HG03280 (cell line): ENCODE measurements around the gene WDR20.
"Not testable (repeated sequence)": the region's sequence is repeated elsewhere in the genome, so short reads cannot be mapped to it uniquely, and the experiment has no call there.

Experiments used
- ATAC-seq: cut with Tn5 transposase; IDR thresholded peaks from one replicate; pipeline ENCODE4 v1.9.1; 2021; ENCODE audit warnings: mild to moderate bottlenecking, moderate library complexity; ENCODE audit not compliant: unreplicated experiment

The WDR20 gene, protein sequence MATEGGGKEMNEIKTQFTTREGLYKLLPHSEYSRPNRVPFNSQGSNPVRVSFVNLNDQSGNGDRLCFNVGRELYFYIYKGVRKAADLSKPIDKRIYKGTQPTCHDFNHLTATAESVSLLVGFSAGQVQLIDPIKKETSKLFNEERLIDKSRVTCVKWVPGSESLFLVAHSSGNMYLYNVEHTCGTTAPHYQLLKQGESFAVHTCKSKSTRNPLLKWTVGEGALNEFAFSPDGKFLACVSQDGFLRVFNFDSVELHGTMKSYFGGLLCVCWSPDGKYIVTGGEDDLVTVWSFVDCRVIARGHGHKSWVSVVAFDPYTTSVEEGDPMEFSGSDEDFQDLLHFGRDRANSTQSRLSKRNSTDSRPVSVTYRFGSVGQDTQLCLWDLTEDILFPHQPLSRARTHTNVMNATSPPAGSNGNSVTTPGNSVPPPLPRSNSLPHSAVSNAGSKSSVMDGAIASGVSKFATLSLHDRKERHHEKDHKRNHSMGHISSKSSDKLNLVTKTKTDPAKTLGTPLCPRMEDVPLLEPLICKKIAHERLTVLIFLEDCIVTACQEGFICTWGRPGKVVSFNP

DNA sequence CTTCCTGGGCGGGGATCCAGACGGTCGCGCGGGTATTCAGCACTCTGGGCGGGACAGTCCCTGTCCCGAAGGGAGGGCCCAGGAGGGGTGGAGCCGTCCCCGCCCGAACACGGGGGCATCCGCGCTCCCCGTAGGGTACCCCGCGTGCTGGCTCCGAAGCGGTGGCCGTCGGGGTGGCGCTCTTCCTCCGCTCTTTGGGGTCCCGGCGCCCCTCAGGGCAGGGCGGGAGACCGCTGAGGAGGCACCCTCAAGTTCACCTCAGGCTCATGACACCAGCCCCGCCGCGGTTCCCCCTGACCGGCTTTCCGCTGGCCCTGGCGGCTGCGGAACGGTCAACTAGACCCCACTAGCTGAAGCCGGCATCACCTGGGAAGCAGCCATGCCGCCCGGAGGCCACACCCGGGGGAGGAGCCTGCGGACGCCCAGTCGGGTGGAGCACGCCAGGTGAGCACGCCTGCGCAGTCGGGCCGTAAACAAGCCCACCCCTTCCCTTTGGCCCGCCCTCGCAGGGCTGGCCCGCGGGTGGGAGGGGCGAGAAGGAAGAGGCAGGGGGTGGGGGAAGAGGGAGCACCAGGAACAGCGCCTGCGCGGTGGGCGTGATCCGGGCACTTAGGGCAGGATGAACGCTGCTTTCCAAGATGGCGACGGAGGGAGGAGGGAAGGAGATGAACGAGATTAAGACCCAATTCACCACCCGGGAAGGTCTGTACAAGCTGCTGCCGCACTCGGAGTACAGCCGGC lies at the start of gene WDR20:
Gene WDR20, plus strand, starts transcription at position 612 of the 741 bp plus-strand sequence. Its CDS starts 27 bp downstream, at position 639.
- ATAC-seq, result peak; percentile 91

DNA sequence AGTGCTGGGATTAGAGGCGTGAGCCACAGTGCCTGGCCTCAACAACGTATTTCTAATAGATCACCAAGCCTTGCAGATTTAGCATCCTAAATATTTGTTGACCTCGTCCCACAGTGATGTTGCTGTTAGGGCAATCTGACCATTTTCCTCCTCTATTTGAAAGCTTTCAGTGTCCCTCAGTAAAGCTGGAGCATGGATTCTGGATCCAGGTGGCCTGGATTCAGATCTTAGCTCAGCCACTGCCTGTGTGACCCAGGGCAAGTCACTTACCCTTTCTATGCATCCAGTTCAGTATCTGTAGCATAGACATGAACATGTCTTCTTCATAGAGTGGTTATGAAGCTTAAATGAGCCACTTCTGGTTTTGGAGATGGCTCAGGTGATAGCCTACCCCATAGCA lies 49.0 kb upstream of the WDR20 start:
- no peak for ATAC-seq

DNA sequence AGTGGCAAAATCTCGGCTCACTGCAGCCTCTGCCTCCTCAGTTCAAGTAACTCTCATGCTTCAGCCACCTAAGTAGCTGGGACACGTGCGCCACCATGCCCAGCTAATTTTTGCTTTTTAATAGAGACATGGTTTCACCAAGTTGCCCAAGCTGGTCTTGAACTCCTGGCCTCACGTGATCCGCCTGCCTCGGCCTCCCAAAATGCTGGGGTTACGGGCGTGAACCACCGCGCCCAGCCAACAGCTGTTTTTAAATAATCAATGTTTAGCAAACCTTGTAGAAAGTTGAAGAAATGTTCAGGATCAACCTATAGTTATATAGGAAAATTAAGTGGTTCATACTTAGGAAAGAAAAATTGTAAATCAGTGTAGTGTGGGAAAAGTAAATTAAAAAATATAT lies 46.9 kb upstream of the WDR20 start:
- ATAC-seq, result no peak

DNA sequence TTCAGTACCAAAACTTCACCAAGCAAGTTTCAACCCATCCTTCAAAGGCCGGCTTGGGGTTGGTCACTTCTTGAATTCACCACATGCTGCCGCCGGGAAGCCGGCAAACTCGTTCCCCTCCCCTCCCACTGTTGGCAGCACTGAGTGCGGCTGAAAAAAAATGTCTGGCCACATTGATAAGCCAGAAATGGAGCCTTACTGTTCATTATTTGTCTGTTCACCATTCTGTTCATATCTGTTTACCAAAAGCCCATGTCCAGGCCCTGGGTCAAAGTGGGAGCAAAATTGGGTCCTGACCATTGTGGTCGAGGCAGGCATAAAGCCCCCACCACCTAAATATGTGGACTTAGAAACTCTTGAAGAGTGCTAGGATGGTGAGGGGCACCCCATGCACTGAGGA lies 45.6 kb upstream of the WDR20 start:
- no peak for ATAC-seq

DNA sequence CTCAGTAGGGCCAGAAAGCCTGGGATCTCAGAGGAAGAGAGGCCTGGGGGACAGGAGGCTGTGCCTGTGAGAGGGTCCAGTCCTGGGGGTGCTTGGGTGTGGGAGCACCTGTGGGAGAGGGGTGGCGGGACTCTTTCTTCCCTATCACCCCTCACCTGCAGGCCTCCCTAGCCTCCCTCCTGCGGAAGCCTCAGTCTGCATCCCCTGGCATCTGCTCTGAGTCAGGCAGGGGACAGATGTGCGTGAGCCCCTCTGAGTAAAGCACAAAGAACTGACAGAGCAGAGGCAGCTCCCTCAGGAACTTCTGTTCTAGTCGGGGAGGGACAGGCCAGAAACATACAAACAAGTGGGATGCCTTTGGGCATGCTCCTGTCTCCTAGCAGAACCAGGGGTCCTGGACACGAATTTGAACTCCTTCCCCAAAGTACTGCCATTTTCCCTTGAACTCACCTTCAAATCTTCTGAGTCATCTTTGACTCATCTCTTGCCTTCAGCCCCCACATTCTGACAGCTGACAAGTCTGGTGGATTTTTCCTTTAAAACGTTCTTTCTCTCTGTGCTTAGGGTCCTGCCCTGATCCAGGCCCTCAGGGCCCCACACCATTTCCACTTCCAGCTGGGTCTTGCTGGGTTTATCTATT lies 44.3 kb upstream of the WDR20 start:
- ATAC-seq, result no peak

DNA sequence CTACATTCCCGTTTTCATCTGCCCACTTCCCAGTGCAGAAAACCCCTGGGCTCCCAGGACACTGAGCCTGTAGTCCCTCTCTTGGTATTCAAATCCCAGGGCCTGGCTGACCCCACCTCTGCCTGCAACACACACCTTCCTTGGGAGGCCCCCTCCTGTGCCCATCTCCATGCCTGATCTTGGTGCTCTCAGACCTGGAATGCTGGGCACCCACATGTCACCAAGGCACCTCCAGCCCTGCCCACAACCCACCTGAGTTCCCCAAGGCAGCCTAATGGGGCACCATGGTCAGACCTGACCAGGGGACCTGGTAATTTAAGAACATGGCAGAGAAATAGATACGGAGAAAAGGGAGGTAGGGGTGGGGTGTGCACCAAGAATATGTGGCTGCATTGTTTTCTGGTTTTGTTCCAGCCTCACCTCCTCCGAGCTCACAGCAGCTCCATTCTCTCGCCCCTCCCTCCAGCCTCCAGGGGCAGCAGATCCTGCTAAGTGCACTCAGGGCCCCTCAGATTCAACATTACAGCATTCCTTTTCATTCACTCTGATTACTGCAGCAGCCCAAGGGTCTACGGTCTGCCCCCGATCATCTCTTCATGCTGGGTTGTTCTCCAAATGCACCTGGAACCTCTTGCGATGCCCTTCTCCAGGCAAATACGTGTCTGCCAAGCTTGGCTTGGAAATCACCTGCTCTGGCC lies 43.7 kb upstream of the WDR20 start:
- ATAC-seq, result no peak

DNA sequence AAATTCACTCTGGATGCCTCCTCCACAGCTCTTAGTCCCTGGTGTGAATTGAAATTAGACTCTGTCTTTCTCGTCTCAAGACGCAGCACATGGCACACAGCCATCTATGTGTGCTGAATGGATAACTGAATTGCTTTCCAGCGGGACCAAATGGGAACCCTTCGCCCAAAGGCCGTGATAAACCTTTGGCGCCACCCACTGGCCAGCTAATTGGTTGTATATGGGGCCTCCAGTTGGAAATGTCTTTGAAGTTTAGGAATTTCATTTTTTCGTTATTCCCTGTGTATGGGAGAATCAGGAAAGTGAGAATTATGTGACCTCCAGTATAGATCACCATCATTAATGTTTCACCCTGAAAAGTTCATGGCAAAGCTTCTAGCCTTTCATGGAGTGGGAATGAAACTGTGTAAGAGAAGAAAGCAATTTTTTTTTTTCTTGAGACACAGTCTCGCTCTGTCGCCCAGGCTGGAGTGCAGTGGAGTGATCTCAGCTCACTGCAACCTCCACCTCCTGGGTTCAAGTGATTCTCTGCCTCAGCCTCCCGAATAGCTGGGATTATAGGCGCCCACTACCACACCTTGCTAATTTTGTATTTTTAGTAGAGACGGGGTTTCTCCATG lies 43.0 kb upstream of the WDR20 start:
- no peak for ATAC-seq

DNA sequence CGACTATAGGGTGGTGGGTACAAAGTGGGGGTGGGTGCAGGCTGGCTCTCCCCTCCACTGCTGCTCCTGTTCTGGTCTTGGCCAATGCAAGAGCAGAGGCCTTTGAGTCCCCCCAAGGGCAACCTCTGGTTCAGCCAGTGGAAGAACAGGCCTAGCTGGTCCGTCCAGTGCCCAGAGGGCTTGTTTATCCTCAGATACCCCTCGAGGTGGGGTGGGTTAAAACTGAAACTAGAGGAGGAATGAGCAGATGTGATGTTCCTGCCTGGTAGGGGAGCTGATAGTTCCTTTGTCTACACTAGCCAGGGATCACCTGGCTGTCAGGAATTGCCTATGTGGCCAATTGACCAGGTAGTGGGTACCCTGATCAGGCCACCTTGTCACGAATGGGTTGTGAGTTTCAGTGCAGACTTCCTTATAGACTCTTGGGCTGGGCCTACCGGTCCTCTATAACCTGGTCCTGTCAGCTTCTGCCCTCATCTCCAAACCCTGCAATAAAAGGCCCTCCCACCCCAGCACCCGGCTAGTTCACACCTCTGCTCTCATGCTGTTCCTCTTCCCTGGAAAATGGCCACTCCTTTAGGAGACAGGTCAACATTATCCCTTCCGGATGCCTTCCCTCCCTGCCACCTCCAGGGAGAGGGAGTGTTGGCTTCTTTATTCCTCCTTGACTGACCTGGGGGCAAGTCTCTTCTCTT lies 42.1 kb upstream of the WDR20 start:
- ATAC-seq, result no peak

DNA sequence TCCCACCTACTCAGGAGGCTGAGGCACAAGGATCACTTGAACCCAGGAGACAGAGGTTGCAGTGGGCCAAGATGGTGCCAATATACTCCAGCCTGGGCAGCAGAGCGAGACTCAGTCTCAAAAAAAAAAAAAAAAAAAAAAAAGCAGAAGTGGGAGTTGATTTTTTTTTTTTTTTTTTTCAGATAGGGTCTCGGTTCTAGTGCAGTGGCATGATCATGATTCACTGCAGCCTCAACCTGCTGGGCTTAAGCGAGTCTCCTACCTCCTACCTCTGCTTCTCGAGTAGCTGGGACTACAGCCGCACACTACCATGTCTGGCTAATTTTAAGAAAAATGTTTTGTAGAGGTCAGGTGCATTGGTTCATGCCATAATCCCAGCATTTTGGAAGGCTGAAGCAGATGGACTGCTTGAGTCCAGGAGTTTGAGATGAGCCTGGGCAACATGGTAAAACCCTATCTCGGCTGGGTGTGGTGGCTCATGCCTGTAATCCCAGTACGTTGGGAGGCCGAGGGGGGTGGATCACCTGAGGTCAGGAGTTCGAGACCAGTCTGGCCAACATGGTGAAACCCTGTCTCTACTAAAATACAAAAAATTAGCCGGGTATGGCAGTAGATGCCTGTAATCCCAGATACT lies 36.5 kb upstream of the WDR20 start:
- no peak for ATAC-seq

DNA sequence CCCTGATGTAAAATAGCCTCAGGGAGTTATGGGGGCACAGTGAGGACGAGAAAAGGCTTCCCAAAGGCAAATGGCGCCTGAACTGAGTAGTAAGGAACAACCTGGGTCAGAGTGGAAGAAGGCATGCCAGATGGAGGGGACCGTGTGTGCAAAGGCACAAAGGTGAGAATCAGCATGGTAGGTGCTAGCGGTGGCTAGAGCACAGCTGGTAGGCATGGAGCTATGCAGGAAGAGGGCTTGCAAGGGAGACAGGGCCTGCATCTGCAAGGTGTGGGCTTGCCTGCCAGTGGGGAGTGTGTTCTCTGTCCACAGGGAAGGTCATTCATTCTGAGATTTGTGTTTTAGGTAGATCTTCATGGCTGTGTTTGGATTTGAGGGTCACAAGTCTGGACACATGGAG lies 34.3 kb upstream of the WDR20 start:
- no peak for ATAC-seq

DNA sequence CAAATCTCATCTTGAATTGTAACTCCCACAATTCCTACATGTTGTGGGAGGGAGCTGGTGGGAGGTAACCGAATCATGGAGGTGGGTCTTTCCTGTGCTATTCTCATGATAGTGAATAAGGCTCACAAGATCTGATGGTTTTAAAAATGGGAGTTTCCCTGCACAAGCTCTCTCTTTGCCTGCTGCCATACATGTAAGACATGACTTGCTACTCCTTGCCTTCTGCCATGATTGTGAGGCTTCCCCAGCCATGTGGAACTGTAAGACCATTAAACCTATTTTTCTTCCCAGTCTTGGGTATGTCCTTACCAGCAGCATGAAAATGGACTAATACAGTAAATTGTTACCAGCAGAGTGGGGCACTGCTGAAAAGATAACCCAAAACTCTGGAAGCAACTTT lies 30.4 kb upstream of the WDR20 start:
- ATAC-seq, result not testable (repeated sequence)

DNA sequence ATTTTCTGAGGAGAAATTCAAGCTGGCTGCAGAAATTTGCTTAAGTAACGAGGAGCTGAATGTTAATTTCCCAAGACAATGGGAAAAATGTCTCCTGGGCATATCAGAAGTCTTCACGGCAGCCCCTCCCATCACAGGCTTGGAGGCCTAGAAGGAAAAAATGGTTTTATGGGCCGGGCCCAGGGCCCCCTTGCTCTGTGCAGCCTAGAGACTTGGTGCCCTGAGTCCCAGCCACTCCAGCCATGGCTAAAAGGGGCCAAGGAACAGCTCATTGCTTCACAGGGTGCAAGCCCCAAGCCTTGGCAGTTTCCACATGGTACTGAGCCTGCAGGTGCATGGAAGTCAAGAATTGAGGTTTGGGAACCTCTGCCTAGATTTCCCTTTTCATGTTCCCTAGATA lies 28.6 kb upstream of the WDR20 start:
- no peak for ATAC-seq

DNA sequence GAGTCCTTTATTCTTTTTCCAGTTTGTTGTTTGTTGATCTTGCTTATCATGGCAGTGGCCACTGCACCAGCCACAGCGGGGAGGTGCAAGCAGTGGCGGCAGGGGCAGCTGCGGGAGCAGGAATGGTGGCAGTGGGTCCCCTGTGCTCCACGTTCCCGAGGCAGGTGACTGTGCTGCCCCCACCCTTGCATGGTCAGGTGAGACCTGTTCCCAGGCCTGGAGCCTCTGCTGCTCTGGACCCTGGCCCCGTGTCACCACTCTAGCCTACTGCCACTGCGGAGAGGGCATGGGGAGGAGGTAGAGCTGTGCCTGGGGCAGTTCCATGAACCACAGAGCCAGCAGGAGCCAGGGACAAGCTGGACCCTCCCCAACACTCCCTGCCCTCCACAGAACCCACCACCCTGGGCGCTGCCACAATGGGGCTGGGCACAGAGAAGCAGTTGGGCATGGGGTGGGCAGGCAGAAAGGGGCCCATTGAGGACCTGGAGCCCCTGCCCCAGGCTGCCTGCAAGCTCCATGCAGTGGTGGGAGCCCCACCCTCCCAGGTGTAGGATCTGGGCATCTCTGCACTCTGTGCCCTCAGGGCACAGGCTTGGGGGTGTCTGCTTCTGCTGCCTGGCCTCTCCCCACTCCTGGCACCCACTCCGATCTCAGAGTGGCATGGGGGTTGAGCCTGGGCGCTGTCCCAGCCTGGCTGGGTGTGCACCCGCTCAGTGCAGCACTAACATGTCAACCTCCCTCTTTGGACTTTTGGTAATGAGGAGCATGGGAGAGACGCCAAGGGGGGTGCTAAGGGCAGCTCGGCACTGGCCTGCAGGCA lies 23.1 kb upstream of the WDR20 start:
- no peak for ATAC-seq

DNA sequence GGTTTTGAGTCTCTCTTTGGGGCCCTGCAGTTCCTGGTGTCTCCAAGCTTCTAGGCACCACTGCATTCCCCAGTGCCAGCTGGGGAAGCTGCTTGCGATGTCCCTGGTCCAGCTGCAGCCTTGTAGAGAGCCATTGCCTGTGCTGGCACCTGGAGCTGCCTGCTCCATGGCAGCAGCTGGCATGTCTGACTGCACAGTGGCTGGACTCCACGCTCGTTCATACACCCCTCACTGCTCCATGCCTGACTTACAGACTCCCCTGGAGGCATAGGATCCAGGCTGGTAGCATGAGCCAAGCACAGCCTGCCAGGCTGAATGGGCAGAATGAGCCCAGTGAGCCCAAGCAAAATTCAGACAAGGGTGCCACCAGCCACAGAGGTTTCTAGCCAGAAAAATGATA lies 21.8 kb upstream of the WDR20 start:
- ATAC-seq, result no peak

DNA sequence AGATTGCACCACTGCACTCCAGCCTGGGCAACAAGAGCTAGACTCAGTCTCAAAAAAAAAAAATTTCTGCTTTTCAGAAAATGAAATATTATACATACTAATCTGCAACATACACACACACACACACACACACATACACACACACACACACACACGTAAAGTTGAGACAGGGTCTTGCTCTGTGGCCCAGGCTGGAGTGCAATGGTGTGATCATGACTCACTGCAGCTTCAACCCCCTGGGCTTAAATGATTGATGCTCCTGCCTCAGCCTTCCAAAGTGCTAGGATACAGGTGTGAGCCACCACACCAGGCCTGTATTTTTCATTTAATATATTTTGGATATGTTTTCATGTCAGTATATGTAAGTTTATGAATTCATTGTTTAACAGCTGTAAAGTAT lies 18.8 kb upstream of the WDR20 start:
- no peak for ATAC-seq

DNA sequence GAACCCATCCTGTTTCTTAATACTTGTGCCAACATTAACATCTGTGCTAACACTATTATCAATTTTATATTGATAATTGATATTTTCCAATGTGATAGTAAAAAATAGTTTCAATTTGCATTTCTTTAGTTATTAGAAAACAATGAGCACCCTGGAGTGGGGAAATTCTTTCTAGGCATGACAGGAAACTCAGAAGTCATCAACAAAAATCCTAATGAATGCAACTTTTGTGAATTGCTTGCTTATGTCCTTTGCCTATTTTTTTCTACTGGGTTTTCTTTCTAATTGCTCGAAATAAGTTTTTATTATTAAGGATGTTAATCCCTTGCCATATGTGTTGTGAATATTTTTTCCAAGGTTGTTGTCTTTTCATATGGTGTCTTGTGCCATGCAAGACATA lies 18.1 kb upstream of the WDR20 start:
- ATAC-seq, result no peak

DNA sequence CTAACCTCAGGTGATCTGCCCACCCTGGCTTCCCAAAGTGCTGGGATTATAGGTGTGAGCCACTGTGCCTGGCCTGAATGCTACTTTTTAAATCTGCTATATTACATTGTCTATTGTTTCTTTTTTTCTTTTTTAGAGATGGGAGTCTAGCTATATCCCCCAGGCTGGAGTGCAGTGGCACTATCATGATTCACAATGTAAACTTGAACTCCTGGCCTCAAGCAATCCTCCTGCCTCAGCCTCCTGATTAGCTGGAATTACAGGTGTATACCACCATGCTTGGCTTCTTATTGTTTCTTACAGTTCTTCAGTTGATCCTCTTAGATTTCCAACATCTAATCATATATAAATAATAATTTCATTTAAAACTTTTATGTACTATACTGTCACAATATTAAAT lies 15.3 kb upstream of the WDR20 start:
- ATAC-seq, result no peak

DNA sequence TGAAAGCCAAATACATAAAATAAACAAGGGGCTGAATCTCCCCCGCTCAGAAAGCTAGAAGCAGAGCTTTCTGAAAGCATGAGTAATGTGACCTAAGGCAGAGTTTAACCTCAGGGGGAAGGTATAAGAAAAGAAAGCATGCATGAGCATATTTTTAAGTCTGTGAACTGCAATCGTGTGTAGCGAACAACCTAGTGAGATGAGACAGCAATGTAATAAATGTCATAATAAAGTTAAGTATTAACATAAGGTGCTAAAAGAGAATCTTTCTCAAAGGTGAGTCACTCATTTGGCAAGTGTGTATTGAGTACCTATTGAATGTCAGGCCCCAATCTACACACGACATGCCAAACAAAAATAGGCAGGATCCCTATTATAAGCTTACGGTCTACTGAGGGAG lies 14.2 kb upstream of the WDR20 start:
- ATAC-seq, result no peak
